ENCODE data around the gene EXOC6. TPM values are rescaled to one million over a fixed set of nuclear protein-coding genes. Genes with fewer than 3 reads are reported as not detected.

EXOC6 gene
- total RNA-seq, 2 donors from 2014 or later = 12.6 to 15.2 TPM

DNA sequence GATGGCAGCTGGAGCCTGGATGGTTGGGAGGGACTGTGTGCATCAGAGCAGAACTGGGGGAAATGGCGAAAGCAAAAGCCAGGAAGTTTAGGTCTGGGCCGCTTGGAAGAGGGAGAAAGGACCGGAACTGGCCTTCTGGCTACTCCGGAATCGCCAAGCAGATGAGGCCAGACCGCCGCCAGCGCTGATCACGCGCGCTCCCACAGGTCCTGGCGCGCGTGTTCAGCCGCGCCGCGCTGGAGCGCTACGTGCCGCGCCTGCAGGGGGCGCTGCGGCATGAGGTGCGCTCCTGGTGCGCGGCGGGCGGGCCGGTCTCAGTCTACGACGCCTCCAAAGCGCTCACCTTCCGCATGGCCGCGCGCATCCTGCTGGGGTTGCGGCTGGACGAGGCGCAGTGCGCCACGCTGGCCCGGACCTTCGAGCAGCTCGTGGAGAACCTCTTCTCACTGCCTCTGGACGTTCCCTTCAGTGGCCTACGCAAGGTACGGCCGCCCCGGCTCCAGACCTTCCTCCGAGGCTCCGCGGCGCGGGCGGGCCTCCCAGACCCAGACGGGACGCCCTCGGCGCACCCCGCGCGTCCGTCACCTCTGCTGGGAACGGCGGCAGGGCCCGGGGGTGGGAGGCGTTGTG, 214.3 kb downstream of the EXOC6 start:
- Histone ChIP-seq H3K4me3 (peak overlapping the region; percentile 26), H3K9me3 (no peaks in the 10 kb centered on the region), H3K27me3 (peaks cover 72% of the 10 kb centered on the region), H3K9ac (ENCODE audit: low read depth in 2 of 2, low read length in 2 of 2) (no peak overlapping the region), H3K4me1 (peaks cover 8% of the 10 kb centered on the region), H3K36me3 (no peaks in the 10 kb centered on the region), H3K27ac (no peak overlapping the region)
- DNase-seq = peak; percentile 33
- TF ChIP-seq, protein P1, sequence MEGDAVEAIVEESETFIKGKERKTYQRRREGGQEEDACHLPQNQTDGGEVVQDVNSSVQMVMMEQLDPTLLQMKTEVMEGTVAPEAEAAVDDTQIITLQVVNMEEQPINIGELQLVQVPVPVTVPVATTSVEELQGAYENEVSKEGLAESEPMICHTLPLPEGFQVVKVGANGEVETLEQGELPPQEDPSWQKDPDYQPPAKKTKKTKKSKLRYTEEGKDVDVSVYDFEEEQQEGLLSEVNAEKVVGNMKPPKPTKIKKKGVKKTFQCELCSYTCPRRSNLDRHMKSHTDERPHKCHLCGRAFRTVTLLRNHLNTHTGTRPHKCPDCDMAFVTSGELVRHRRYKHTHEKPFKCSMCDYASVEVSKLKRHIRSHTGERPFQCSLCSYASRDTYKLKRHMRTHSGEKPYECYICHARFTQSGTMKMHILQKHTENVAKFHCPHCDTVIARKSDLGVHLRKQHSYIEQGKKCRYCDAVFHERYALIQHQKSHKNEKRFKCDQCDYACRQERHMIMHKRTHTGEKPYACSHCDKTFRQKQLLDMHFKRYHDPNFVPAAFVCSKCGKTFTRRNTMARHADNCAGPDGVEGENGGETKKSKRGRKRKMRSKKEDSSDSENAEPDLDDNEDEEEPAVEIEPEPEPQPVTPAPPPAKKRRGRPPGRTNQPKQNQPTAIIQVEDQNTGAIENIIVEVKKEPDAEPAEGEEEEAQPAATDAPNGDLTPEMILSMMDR (IDR thresholded peaks at IDR 0.05) = peak; percentile 58
- intact Hi-C loops (cut with DNase I) = no loop called here

DNA sequence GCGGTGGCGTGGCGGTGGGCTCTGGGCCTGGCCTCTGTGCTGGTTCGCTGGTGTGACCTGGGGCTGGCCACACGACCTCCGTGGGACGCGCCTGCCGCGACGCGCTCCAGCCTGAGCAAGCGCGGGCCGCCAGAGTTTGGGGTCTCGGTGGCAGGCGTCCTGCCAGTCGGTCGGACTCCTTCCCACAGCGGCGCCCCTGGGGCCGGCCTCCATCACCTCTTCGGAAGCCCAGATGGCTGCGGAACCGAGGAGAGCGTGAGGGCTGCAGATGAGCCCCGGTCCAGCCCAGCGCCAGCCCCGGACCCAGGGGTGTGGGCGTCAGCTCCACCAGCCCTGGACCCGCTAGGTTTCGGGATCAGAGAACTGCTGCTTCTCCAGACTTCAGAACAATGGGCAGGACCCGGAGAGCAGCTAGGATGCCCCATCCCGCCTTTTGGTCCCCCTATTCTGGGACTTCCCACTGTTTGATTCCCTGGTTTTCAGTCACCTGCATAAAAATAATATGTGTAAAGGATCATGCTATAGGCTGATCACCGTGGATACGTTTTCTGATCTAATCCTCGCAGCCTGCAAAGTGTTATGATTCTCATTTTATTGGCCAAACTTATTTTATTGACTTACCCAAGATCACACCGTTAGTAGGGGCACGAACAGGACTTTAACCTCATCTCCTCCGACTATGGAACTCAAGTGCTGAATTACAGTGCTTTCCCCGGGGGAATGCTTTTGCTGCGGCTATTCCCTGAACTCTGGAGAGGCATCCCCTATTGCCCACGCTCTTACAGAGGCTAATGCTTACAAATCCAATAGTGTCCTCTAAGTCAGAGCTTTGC, 215.0 kb downstream of the EXOC6 start:
- peaks cover 11% of the 10 kb centered on the region for H3K4me1 ChIP-seq
- DNase-seq = no peak
- H3K36me3 ChIP-seq = no peaks in the 10 kb centered on the region
- TF ChIP-seq, protein P1 (IDR thresholded peaks at IDR 0.05) = no peak
- H3K9ac ChIP-seq (ENCODE audit: low read depth in 2 of 2, low read length in 2 of 2) = no peak overlapping the region
- intact Hi-C loops (cut with DNase I) = no loop called here
- H3K4me3 ChIP-seq = peak overlapping the region; percentile 26
- H3K9me3 ChIP-seq = no peaks in the 10 kb centered on the region
- no peak overlapping the region for H3K27ac ChIP-seq
- H3K27me3 ChIP-seq = peaks cover 74% of the 10 kb centered on the region

DNA sequence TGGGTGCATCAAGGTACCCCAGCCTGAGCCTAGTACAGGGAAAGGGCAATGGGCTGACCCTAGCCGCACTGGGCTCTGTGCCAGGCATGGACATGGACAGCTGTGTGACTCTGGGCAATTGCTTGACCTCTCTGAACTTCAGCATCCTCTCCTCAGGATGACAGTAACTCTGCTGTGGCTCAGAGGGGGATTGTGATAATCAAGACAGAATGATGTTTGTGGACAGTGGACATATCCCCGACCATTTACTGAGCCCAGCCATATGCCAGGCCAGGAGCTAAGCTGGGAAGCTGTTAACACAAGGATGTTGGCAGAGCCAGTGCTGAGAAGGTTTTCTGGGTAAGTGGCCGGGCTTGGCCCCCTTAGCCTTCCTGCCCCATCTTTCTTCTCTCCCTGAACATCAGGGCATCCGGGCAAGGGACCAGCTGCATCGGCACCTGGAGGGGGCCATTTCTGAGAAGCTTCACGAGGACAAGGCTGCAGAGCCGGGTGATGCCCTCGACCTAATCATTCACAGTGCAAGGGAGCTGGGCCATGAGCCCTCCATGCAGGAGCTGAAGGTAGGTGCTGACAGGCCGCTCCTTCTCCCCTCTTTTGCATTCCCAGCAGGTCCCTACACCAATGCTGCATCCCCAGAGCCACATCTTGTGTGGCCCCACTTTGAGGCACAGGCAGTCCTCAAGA, 215.8 kb downstream of the EXOC6 start:
- Histone ChIP-seq H3K9me3 (no peaks in the 10 kb centered on the region), H3K4me3 (no peak overlapping the region), H3K27ac (no peak overlapping the region), H3K9ac (ENCODE audit: low read depth in 2 of 2, low read length in 2 of 2) (no peak overlapping the region), H3K27me3 (peaks cover 82% of the 10 kb centered on the region), H3K36me3 (no peaks in the 10 kb centered on the region), H3K4me1 (peaks cover 13% of the 10 kb centered on the region)
- TF ChIP-seq, protein P1 (IDR thresholded peaks at IDR 0.05) = no peak
- intact Hi-C loops (cut with DNase I) = no loop called here
- DNase-seq = no peak

DNA sequence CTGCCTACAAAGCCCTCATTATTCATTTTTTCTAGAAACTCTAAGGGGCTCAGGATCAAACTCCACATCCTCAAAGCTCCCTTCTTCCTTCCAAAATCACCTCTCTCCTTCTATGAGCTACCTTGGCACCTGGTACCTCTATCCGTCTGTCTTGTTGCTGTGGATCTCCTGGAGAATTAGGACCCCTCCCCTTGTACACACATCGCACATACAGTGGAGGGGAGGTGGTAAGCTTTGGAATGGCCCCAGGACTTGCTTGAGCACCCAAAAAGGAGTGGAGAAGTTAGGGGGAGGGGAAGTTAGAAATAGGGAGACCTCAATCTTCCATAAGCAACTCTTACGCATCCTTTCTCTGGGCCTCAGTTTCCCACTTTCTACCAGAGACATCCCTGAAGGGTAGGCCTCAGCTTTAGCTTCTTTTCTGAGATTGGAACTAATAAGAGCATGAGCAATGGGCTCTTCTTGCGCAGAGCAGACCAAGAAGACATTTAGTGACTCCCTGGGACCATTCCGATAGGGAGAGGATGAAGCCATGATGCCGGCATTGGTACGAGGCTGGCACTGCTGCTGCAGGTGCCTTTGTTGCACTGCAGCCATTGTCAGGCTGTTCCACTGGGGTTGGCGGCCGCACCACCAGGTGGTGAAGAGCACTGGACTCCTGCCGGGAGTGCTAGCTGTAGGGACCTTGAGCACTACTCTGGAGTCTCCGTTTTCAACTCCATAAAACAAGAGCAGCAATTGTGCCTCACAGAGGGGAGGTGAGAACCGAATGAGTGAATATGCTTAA, 216.7 kb downstream of the EXOC6 start:
- H3K4me1 ChIP-seq = peaks cover 13% of the 10 kb centered on the region
- H3K36me3 ChIP-seq = no peaks in the 10 kb centered on the region
- H3K9me3 ChIP-seq = no peaks in the 10 kb centered on the region
- TF ChIP-seq, protein P1 (IDR thresholded peaks at IDR 0.05) = no peak
- intact Hi-C loops (cut with DNase I) = no loop called here
- no peak for DNase-seq
- no peak overlapping the region for H3K4me3 ChIP-seq
- no peak overlapping the region for H3K9ac ChIP-seq (ENCODE audit: low read depth in 2 of 2, low read length in 2 of 2)
- H3K27me3 ChIP-seq = peaks cover 84% of the 10 kb centered on the region
- H3K27ac ChIP-seq = no peak overlapping the region

All from colonic mucosa (tissue), 4 donors.